Measurements from ENCODE around the gene WASF2. TPM values are rescaled to one million over a fixed set of nuclear protein-coding genes. Genes with fewer than 3 reads are reported as not detected.

Gene WASF2
- total RNA-seq, 1 donor from 2014 or later, result 156 TPM

- Histone ChIP-seq H3K9me3 (no peaks in the 10 kb centered on the region), H3K36me3 (peaks cover 17% of the 10 kb centered on the region), H3K4me1 (peaks cover 13% of the 10 kb centered on the region), H3K27me3 (no peaks in the 10 kb centered on the region), H3K27ac (no peak overlapping the region), H3K4me3 (no peak overlapping the region)
- intact Hi-C loops (cut with DNase I), result no loop called here
- DNase-seq, result no peak
- TF ChIP-seq CTCF (IDR thresholded peaks at IDR 0.05), result no peak
- no peak for ATAC-seq
Measured at GRCh38 chr1:27444632-27445031, 45.3 kb downstream of the WASF2 start.

DNA sequence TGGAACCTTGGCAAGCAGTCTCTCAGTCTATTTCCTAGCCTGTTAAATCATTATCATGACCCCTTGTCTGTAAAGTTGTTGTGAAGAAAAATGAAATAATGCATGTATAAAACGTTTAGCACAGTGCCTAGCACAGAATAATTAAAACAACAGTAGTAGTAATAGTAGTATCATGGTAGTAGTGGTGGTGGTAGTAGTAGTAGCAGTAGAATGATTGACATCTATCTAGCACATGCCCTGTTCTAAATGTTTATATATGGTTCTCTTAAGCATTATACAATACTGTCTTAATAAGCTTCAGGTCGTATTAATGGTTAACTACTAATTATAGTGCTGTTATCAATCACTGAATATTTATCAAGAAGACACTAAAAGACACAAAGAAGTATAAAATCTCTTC lies 50.8 kb downstream of the WASF2 start:
- Histone ChIP-seq H3K36me3 (no peaks in the 10 kb centered on the region), H3K27ac (peak overlapping the region; percentile 33), H3K4me3 (no peak overlapping the region), H3K4me1 (peaks cover 51% of the 10 kb centered on the region), H3K9me3 (no peaks in the 10 kb centered on the region), H3K27me3 (no peaks in the 10 kb centered on the region)
- ATAC-seq (no peak), DNase-seq (no peak)
- intact Hi-C loops (cut with DNase I), result no loop called here
- no peak for TF ChIP-seq CTCF (IDR thresholded peaks at IDR 0.05)

DNA sequence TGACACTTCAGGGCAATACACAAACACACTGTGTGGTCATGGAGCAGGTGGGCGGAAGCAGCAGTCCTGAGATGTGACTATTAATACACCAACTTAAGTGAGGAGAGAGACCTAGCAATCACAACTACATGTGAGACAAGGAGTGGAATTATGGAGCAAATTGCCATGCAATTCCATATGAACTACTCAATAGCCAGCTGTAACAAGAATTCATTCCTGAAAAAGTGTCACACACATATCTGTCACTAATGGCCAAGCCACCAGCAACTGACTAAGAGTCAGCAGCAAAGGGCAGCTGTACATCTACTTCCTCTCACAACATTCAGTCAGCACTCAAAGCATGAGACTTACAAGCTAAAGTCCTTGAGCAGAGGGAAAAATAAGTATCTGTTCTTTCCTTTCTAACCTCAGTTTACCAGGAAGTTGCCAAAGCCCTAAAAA lies 51.3 kb downstream of the WASF2 start:
- ATAC-seq, result peak; percentile 19
- Histone ChIP-seq H3K9me3 (no peaks in the 10 kb centered on the region), H3K27ac (peak overlapping the region; percentile 33), H3K36me3 (no peaks in the 10 kb centered on the region), H3K4me1 (peaks cover 56% of the 10 kb centered on the region), H3K4me3 (no peak overlapping the region), H3K27me3 (no peaks in the 10 kb centered on the region)
- intact Hi-C loops (cut with DNase I), result no loop called here
- TF ChIP-seq CTCF (IDR thresholded peaks at IDR 0.05), result no peak
- DNase-seq, result no peak

GRCh38 chr1:27436204-27437159 lies 53.5 kb downstream of the WASF2 start:
- intact Hi-C loops (cut with DNase I), result no loop called here
- Histone ChIP-seq H3K4me3 (peak overlapping the region; percentile 1), H3K9me3 (no peaks in the 10 kb centered on the region), H3K27ac (peak overlapping the region; percentile 80), H3K4me1 (peaks cover 70% of the 10 kb centered on the region), H3K27me3 (no peaks in the 10 kb centered on the region), H3K36me3 (no peaks in the 10 kb centered on the region)
- DNase-seq, result no peak
- peak; percentile 93 for ATAC-seq
- TF ChIP-seq CTCF (IDR thresholded peaks at IDR 0.05), result no peak

GRCh38 chr1:27435566-27436203 lies 54.3 kb downstream of the WASF2 start:
- no peak for TF ChIP-seq CTCF (IDR thresholded peaks at IDR 0.05)
- intact Hi-C loops (cut with DNase I), result no loop called here
- H3K36me3 ChIP-seq, result no peaks in the 10 kb centered on the region
- H3K9me3 ChIP-seq, result no peaks in the 10 kb centered on the region
- no peak overlapping the region for H3K4me3 ChIP-seq
- peak overlapping the region; percentile 80 for H3K27ac ChIP-seq
- DNase-seq, result no peak
- H3K4me1 ChIP-seq, result peaks cover 78% of the 10 kb centered on the region
- peak; percentile 86 for ATAC-seq
- no peaks in the 10 kb centered on the region for H3K27me3 ChIP-seq
